Smooth muscle cell (in vitro differentiated cells): ENCODE data around the gene ADGRG3. TPM values are rescaled to one million over a fixed set of nuclear protein-coding genes. Genes with fewer than 3 reads are reported as not detected.

Experiments used
- DNase-seq: peaks from one replicate; lab custom pipeline; 2025; ENCODE audit not compliant: unreplicated experiment; lab: John Stamatoyannopoulos, UW
- H2AFZ ChIP-seq: fragments of 200-600 bp; sonication (generic); 2 replicates; pipeline ENCODE4 v1.6.0; 2016; ENCODE audit warnings: antibody characterized with exemption, low read depth, mild to moderate bottlenecking
- H3F3A ChIP-seq: fragments of 200-600 bp; sonication (generic); 2 replicates; pipeline ENCODE4 v1.6.0; 2017; ENCODE audit warnings: antibody characterized with exemption, low read depth
- H3K27ac ChIP-seq: fragments of 200-600 bp; sonication (generic); 2 replicates; pipeline ENCODE4 v1.5.1; 2016; ENCODE audit warnings: low read depth, mild to moderate bottlenecking
- H3K27me3 ChIP-seq: fragments of 200-600 bp; sonication (generic); 2 replicates; pipeline ENCODE4 v1.6.1; 2016; ENCODE audit warnings: low read depth, mild to moderate bottlenecking
- H3K36me3 ChIP-seq: fragments of 200-600 bp; sonication (generic); 2 replicates; pipeline ENCODE4 v1.5.1; 2016; ENCODE audit warnings: low read depth
- H3K4me1 ChIP-seq: fragments of 200-600 bp; sonication (generic); 2 replicates; pipeline ENCODE4 v1.5.1; 2016; ENCODE audit warnings: low read depth
- H3K4me2 ChIP-seq: fragments of 200-600 bp; sonication (generic); 2 replicates; pipeline ENCODE4 v1.6.0; 2016; ENCODE audit warnings: mild to moderate bottlenecking
- H3K4me3 ChIP-seq: fragments of 200-600 bp; sonication (generic); 2 replicates; pipeline ENCODE4 v1.5.1; 2016; ENCODE audit warnings: mild to moderate bottlenecking
- H3K79me2 ChIP-seq: fragments of 200-600 bp; sonication (generic); 2 replicates; pipeline ENCODE4 v1.6.0; 2016; ENCODE audit warnings: low read depth, mild to moderate bottlenecking
- H3K9ac ChIP-seq: fragments of 200-600 bp; sonication (generic); 2 replicates; pipeline ENCODE4 v1.6.0; 2016; ENCODE audit warnings: low read depth
- H3K9me3 ChIP-seq: fragments of 200-600 bp; sonication (generic); replicated peaks from 2 replicates; pipeline ENCODE4 v1.5.1; 2016; ENCODE audit warnings: low read depth
- H4K20me1 ChIP-seq: fragments of 200-600 bp; sonication (generic); 2 replicates; pipeline ENCODE4 v1.6.0; 2016; ENCODE audit warnings: low read depth
- WGBS: methylation state at CpG from one replicate; pipeline ENCODE4 v1.1.7; 2016; ENCODE audit warnings: low lambda C conversion rate; 5-methylcytosine and 5-hydroxymethylcytosine counted together
- polyA plus RNA-seq: library from polyadenylated mRNA; unstranded; fragments of >200 nt; fragmentation: Nextera tagmentation; extraction: Ambion mirVana; gene quantifications from 2 replicates; pipeline ENCODE4 v1.2.1, GENCODE V29; 2016
- total RNA-seq: library from RNA; depleted of rRNA; stranded (reverse); fragments of >200 nt; gene quantifications from 2 replicates; pipeline ENCODE4 v1.2.3, GENCODE V29; 2014
- TF ChIP-seq, protein P1 (sequence below): fragments of 200-600 bp; sonication (generic); IDR thresholded peaks from 2 replicates; pipeline ENCODE4 v1.5.1; 2017; ENCODE audit warnings: borderline replicate concordance, mild to moderate bottlenecking, antibody characterized with exemption; ENCODE audit not compliant: insufficient read depth, poor library complexity, severe bottlenecking

Gene ADGRG3
- total and polyA plus RNA-seq, 2 experiments from 2014 or later, result 0.13 TPM; not detected in 1

DNA sequence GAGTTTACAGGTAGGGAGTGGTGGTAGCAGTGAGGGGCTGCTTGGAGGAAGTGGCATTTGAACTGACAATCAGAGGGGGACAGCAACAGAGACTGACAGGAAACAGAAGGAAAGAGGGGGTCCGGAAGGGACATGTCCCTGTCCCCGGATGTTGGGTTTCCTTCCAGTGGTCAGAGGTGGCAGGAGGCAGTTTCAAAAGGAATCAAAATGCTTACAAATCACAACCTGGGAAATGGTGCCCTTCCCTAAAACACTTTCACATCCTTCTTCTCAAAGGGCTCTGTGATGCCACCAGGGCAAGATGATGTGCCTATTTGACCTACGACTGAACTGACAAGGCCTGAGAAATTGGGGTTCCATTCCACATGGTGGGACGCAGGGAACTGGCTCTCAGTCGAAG, 20.0 kb upstream of the ADGRG3 start:
- no peak overlapping the region for H3K4me2 ChIP-seq
- H3K9me3 ChIP-seq, result no peaks in the 10 kb centered on the region
- DNase-seq, result no peak
- H3F3A ChIP-seq, result no peaks in the 10 kb centered on the region
- H3K79me2 ChIP-seq, result no peaks in the 10 kb centered on the region
- no peaks in the 10 kb centered on the region for H3K4me1 ChIP-seq
- H4K20me1 ChIP-seq, result peaks cover 16% of the 10 kb centered on the region
- 92% methylated on average over 5 of the region's 5 CpGs for WGBS
- no peak overlapping the region for H3K4me3 ChIP-seq
- H3K9ac ChIP-seq, result no peak overlapping the region
- H3K27me3 ChIP-seq, result no peaks in the 10 kb centered on the region
- H2AFZ ChIP-seq, result no peak overlapping the region
- H3K27ac ChIP-seq, result no peak overlapping the region
- TF ChIP-seq, protein P1, sequence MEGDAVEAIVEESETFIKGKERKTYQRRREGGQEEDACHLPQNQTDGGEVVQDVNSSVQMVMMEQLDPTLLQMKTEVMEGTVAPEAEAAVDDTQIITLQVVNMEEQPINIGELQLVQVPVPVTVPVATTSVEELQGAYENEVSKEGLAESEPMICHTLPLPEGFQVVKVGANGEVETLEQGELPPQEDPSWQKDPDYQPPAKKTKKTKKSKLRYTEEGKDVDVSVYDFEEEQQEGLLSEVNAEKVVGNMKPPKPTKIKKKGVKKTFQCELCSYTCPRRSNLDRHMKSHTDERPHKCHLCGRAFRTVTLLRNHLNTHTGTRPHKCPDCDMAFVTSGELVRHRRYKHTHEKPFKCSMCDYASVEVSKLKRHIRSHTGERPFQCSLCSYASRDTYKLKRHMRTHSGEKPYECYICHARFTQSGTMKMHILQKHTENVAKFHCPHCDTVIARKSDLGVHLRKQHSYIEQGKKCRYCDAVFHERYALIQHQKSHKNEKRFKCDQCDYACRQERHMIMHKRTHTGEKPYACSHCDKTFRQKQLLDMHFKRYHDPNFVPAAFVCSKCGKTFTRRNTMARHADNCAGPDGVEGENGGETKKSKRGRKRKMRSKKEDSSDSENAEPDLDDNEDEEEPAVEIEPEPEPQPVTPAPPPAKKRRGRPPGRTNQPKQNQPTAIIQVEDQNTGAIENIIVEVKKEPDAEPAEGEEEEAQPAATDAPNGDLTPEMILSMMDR, result no peak
- no peaks in the 10 kb centered on the region for H3K36me3 ChIP-seq

DNA sequence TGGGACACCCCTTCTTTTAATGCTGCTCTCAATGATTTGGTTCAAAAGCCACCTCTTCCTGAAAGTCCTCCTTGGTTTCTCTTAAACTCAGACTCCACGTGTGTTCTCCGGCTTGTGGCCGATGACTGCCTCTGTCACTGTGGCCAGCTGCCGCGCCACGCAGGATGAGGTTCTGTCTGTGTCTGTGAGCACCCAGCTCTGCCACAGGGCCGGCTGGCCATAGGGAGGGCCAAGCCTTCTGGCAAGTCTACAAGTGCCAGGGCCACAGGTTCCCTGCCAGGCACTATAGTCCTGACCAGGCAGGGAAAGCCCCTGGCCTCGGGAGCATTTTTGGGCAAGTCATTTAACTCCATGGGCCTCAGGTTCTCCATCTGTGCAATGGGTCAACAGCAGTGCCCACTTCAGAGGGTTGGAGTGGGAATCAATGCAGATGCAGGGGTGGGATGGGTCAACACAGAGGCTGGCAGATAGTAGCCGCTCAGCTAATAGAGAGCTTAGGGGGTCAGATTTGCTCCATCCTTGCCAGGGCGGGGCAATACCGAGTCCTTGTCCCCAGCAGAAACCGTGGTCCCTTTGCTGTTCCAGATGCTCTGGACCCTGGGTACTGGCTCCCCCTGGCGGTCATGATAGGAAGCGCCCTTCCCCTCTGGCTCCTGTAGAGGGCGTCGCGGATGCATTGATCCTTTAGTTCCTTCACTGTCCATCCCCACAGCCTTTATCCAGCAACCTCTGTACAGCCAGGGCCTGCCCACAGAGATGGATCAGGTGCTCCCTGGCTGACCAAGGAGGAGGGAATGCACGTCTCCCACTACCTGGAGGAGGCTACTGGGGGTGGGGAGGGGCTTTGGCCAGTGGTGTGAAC, 19.3 kb upstream of the ADGRG3 start:
- TF ChIP-seq, protein P1, result peak; percentile 100
- no peaks in the 10 kb centered on the region for H3K4me1 ChIP-seq
- DNase-seq, result peak; percentile 56

GRCh38 chr16:57649443-57649751, 18.7 kb upstream of the ADGRG3 start:
- H2AFZ ChIP-seq, result no peak overlapping the region

More for the DNA sequence above, 19.3 kb upstream of the ADGRG3 start:
- H3K36me3 ChIP-seq, result no peaks in the 10 kb centered on the region
- H3F3A ChIP-seq, result no peaks in the 10 kb centered on the region
- H3K27ac ChIP-seq, result no peak overlapping the region
- H3K4me3 ChIP-seq, result no peak overlapping the region
- H3K9ac ChIP-seq, result no peak overlapping the region
- no peaks in the 10 kb centered on the region for H3K27me3 ChIP-seq
- no peaks in the 10 kb centered on the region for H3K79me2 ChIP-seq
- peaks cover 15% of the 10 kb centered on the region for H4K20me1 ChIP-seq
- no peaks in the 10 kb centered on the region for H3K9me3 ChIP-seq
- H2AFZ ChIP-seq, result no peak overlapping the region
- 45% methylated on average over 18 of the region's 18 CpGs for WGBS
- no peak overlapping the region for H3K4me2 ChIP-seq

More at GRCh38 chr16:57649443-57649751, 18.7 kb upstream of the ADGRG3 start:
- no peak overlapping the region for H3K27ac ChIP-seq
- no peaks in the 10 kb centered on the region for H3K79me2 ChIP-seq
- no peak overlapping the region for H3K4me2 ChIP-seq
- WGBS, result 87% methylated on average over 6 of the region's 6 CpGs
- no peak overlapping the region for H3K4me3 ChIP-seq
- no peaks in the 10 kb centered on the region for H3K9me3 ChIP-seq
- no peak for DNase-seq
- no peaks in the 10 kb centered on the region for H3F3A ChIP-seq
- H3K27me3 ChIP-seq, result no peaks in the 10 kb centered on the region
- no peaks in the 10 kb centered on the region for H3K36me3 ChIP-seq
- no peak overlapping the region for H3K9ac ChIP-seq
- H3K4me1 ChIP-seq, result no peaks in the 10 kb centered on the region
- H4K20me1 ChIP-seq, result peaks cover 15% of the 10 kb centered on the region
- TF ChIP-seq, protein P1, result no peak
